NB4 (cell line): ENCODE results near the gene MMP28.

Experiments
- DNase-seq: peaks from one replicate; pipeline ENCODE4 v3.0.0; 2010; ENCODE audit warnings: low read depth
- H3K4me3 ChIP-seq: one replicate; pipeline ENCODE4 v1.5.1; 2011; ENCODE audit warnings: mild to moderate bottlenecking, low read depth, low read length, moderate library complexity
- MYC ChIP-seq: IDR thresholded peaks from 2 replicates; pipeline ENCODE4 v1.6.1; 2011; ENCODE audit warnings: low read depth, low read length
- POLR2A ChIP-seq: IDR thresholded peaks from 2 replicates; pipeline ENCODE4 v1.6.1; 2011; ENCODE audit warnings: mild to moderate bottlenecking; ENCODE audit not compliant: insufficient read length; ENCODE audit errors: extremely low read depth
- TF ChIP-seq, protein P1 (sequence below): IDR thresholded peaks from one replicate; pipeline ENCODE4 v1.5.1; 2012; ENCODE audit warnings: low read depth, low read length
- TF ChIP-seq, protein P2 (sequence below): IDR thresholded peaks from 2 replicates; pipeline ENCODE4 v1.6.1; 2011; ENCODE audit warnings: low read depth, low read length

Gene MMP28

DNA sequence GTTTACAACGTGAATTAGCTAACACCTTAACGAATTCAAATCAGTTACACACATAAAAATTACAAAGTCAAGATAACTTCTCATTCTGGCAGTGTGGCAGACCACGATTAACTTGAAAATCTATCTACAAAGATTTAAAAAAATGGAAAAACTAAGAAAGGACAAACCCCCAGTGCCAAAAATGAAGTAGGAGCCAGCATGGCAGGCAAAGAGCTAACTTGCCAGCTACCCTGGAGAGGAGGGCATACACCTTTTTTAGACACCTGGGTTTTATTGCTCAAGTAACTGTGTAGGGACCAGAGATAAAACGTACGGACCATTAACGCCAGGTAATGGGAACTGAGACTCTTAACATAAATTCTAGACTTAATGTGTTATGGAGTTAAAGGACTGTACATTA is 16.3 kb upstream of the MMP28 start:
- TF ChIP-seq POLR2A (no peak), MYC (no peak)
- TF ChIP-seq, protein P1, sequence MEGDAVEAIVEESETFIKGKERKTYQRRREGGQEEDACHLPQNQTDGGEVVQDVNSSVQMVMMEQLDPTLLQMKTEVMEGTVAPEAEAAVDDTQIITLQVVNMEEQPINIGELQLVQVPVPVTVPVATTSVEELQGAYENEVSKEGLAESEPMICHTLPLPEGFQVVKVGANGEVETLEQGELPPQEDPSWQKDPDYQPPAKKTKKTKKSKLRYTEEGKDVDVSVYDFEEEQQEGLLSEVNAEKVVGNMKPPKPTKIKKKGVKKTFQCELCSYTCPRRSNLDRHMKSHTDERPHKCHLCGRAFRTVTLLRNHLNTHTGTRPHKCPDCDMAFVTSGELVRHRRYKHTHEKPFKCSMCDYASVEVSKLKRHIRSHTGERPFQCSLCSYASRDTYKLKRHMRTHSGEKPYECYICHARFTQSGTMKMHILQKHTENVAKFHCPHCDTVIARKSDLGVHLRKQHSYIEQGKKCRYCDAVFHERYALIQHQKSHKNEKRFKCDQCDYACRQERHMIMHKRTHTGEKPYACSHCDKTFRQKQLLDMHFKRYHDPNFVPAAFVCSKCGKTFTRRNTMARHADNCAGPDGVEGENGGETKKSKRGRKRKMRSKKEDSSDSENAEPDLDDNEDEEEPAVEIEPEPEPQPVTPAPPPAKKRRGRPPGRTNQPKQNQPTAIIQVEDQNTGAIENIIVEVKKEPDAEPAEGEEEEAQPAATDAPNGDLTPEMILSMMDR, result no peak
- TF ChIP-seq, protein P2, sequence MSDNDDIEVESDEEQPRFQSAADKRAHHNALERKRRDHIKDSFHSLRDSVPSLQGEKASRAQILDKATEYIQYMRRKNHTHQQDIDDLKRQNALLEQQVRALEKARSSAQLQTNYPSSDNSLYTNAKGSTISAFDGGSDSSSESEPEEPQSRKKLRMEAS, result no peak
- no peak for DNase-seq
- peak overlapping the region; percentile 99 for H3K4me3 ChIP-seq

DNA sequence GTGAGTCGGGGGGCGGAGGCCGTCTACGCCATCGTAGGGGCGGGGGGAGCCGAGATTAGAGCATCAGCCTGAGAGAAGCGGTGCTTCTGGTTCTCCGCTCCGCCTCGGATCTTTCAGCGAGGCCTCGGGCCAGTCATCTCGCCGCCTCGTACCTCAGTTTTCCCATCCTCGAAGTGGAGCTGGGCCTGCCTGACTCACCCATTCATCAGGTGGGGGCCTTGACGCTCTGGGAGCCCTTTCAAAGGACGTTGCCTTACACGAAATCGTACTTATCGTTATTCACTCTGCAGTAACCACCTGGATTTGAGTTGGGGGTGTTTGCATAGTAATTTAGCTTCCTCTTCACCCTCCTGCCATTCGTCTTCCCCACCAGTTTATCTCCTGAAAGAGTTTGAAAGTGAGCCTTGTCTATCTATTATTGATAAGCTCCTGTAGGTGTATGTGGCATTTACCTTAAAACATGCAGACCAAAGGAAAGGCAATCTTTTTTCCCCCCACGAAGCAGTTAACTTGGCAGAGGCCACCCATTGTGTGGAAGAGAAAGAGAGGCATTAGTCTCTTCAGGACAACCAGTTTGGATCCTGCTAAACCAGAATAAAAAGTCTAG is 14.5 kb upstream of the MMP28 start:
- H3K4me3 ChIP-seq, result peak overlapping the region; percentile 99
- TF ChIP-seq, protein P2, result no peak
- no peak for DNase-seq

DNA sequence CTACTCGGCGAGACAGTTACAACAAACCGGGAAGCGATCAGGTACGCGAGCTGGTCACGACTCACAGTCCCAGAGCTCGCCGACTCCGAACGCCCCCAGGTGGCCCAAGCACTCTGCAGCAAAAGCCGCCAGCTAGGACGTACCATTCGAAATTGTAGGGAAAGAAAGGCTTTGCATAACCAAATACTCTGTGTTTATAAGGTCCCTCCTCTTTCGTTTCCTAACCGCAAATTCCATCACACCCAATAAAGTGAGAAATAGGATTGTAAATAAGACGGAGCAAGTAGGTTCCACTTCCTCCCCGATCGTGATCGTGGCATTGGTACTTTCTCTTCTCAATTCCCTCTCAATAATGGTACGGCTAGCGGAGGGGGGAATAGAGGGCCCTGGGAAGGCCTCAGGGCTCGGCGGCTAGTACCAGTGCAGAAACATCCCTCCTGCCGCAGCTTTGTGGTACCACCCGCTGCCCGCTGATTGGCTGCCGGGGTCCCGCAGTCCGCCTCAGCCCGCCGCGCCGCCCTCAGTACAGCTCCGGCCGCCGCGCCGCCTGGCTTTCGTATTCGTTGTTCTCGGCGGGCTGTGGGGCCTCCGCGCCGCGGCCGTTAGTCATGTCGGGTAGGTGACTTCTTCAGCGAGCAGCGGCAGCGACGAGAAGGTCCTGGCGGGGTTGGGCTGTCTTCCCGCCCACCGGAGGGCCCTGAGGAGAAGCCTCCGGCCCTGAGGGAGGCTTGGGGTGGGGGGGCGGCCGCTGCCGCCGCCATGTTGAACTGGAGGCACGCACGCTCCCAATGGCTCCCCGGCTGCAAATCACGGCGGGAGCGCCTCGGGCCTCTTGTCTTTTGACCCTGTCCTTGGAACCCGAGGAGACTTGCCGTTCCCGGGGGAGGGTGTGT is 13.8 kb upstream of the MMP28 start, which contains the start of gene TAF15:
Gene TAF15, plus strand, starts transcription at position 523 of the 893 bp plus-strand sequence. Its CDS starts 86 bp downstream, at position 609.
- H3K4me3 ChIP-seq, result peak within 1 kb of the TSS; percentile 99
- TF ChIP-seq, protein P1, result peak; percentile 90
- TF ChIP-seq MYC (peak; percentile 64), POLR2A (peak; percentile 98)
- TF ChIP-seq, protein P2, result peak; percentile 39
- peak; percentile 100 for DNase-seq

DNA sequence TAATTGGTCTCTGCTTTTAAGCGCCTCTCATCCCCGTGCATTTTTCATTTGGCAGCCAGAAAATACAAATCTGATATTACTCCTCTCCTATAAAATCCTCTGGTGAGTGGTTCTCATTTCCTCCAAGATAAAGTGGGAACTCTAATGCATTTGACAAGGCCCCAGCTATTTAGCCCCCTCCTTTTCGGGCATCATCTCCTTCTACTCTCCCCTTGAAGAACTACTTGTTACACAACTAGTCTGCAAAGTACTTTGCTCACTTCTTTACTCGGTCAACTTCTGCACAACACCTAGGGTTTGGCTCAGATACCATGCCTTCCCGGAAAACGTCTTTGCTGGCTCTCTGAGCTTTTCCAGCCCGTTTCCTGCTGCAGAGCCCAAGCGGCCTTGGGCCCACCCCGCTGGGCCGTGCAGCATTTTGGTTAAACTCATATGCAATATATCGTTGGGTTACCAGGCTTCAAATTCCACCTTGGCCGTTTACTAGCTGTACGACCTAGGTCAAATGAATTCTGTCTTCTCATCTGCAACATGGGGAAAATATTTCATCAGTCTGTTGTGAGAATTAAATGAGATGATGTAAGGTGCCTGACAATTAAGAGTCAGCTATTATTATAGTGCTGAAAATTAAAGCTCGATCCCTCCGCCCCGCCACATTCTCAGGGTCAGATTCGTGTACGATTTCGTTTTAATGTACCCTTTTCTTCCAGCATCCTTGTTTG is 13.0 kb upstream of the MMP28 start:
- peak overlapping the region; percentile 77 for H3K4me3 ChIP-seq
- DNase-seq, result no peak
- TF ChIP-seq MYC (no peak), POLR2A (no peak)
- TF ChIP-seq, protein P2, result no peak

DNA sequence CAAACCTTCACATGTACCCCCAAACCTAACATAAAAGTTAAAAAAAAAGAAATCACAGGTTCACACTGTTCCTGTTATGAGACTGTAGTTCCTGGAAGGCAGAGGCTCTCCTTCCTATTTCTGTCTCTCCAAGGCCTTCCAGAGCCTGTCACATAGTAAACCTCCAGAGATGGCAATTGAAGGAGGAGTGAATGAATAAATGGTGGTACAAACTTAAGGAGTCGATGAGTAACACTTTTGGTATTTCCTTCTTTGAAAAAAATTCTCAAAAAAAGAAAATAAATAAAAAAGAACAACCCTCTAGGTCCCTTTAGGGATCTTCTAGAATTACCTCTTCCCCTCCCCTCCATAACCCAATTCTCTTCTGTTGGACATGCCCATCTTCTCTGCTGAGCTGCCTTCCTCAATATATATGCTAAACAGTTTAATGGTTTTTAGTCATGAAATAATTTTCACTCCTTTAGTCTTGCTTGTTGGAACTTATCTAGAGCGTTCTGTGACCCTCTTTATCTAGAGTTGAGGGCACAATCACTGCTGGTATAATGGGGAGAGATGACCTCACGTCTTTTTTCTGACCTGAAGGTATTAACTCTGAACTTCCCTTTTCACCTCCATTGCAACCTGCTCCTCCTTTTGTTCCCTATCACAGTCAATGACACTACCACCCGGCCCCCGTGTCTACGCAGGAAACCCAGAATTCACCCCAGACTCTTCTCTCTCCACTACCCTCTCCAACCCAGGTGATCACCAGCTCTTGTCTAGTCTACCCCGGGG is 12.1 kb upstream of the MMP28 start:
- no peak overlapping the region for H3K4me3 ChIP-seq
- no peak for DNase-seq
- TF ChIP-seq POLR2A (no peak), MYC (no peak)
- TF ChIP-seq, protein P2, result no peak
- TF ChIP-seq, protein P1, result no peak

DNA sequence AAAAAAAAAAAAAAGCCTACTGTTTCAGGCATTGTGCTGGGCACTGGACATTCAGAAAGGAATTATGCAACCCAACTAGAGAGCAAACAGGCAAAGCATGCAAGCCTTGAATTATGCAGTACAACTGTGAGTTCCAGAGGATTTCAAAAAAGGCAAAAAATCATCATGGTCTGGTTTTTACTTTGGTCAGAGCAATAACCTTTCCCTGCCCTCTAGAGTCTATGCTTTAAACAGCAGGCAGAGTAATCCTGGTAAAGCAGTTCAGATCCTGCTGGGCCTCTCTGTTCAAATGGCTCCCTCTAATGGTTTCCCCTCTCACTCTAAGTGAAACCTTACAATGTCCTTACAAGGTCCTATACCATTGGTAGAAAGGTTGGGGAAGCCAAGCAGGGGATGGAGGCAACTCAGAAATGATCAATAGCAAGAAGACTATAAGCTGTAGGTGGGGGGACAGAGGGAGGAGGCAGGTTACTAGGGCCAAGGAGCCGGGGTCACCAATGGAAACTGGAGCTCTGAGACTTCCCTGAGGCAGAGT is 9.3 kb upstream of the MMP28 start:
- H3K4me3 ChIP-seq, result no peak overlapping the region
- peak; percentile 92 for DNase-seq
- no peak for TF ChIP-seq POLR2A
- TF ChIP-seq, protein P2, result no peak
- no peak; the same call in 1 of the 2 replicates for TF ChIP-seq MYC
- TF ChIP-seq, protein P1, result peak; percentile 97
